ENCODE data around the gene ZNHIT6. TPM values are rescaled to one million over a fixed set of nuclear protein-coding genes. Genes with fewer than 3 reads are reported as not detected.
"Not testable (repeated sequence)": the region's sequence is repeated elsewhere in the genome, so short reads cannot be mapped to it uniquely, and the experiment has no call there.

The ZNHIT6 gene
- total RNA-seq, 4 donors from 2014 or later, result 6.6 to 11.4 (median 7.8) TPM

DNA sequence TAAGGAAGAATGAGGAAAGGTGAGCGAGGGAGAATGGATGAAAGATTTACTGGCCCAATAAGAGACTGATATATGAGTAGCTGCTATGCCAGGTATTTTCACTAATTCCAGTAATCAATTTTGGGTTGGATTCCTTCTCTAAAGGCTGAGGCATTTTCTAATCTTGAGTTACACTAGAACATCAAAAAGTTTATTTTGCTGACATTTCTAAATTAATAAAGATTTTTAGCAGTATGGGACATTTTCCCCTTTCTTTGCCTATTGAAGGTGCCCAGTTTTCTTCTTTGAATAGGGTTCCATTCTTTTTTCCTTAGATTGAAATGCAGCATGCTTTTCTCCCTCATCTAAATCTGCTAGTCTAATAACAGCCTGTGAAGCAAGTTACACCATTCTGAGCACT is 52.9 kb downstream of the ZNHIT6 start:
- Histone ChIP-seq H3K27me3 (no peaks in the 10 kb centered on the region), H3K4me1 (no peaks in the 10 kb centered on the region), H3K36me3 (peaks cover 0 to 15% of the 10 kb centered on the region in 2 donors), H3K27ac (no peak overlapping the region), H3K9me3 (no peaks in the 10 kb centered on the region), H3K4me3 (no peak overlapping the region)
- in situ Hi-C loops (cut with MboI; ENCODE audit: low sequenced_read_pairs in 4 of 4), result no loop called here
- intact Hi-C loops (cut with DNase I; ENCODE audit: low total_unique reads), result no loop called here
- no peak for ATAC-seq
- TF ChIP-seq CTCF (IDR thresholded peaks at IDR 0.05 in 4 of 5, conservative IDR thresholded peaks at IDR 0.05 in 1 of 5) (no peak), POLR2A (IDR thresholded peaks at IDR 0.05) (no peak)
- no peak for DNase-seq

GRCh38 chr1:85654066-85654782 is 54.0 kb downstream of the ZNHIT6 start:
- H3K27me3 ChIP-seq, result no peaks in the 10 kb centered on the region
- no peak for ATAC-seq
- H3K4me1 ChIP-seq, result no peaks in the 10 kb centered on the region
- TF ChIP-seq CTCF (IDR thresholded peaks at IDR 0.05 in 4 of 5, conservative IDR thresholded peaks at IDR 0.05 in 1 of 5) (no peak), POLR2A (IDR thresholded peaks at IDR 0.05) (no peak)
- peaks cover 0 to 19% of the 10 kb centered on the region in 2 donors for H3K36me3 ChIP-seq
- H3K4me3 ChIP-seq, result no peak overlapping the region
- intact Hi-C loops (cut with DNase I; ENCODE audit: low total_unique reads), result no loop called here
- no peak for DNase-seq
- in situ Hi-C loops (cut with MboI; ENCODE audit: low sequenced_read_pairs in 4 of 4), result no loop called here
- H3K27ac ChIP-seq, result no peak overlapping the region
- H3K9me3 ChIP-seq, result no peaks in the 10 kb centered on the region

DNA sequence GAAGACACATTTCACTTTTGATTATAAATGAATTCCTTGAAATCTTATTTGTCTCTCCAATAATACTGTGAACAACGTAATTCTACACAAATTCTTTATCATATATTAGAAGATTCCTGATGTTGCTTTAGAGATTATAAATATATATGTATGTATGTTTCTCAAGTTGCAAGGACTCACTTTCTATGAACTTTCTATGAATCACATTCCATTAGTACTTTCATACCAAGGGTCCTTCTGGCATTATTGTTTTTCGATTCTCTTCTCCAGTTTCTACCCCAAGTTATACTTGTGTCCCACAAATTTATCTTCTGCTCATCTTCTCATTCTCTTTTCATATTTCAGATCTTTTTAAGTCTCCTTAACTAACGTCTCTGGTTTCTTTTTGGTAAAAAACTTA is 55.9 kb downstream of the ZNHIT6 start:
- DNase-seq, result no peak
- intact Hi-C loops (cut with DNase I; ENCODE audit: low total_unique reads) (no loop called here), in situ Hi-C loops (cut with MboI; ENCODE audit: low sequenced_read_pairs in 4 of 4) (no loop called here)
- Histone ChIP-seq H3K27me3 (no peaks in the 10 kb centered on the region), H3K36me3 (peaks cover 3 to 33% of the 10 kb centered on the region in 2 donors), H3K9me3 (no peaks in the 10 kb centered on the region), H3K4me1 (no peaks in the 10 kb centered on the region), H3K4me3 (no peak overlapping the region), H3K27ac (no peak overlapping the region)
- no peak for ATAC-seq
- TF ChIP-seq CTCF (IDR thresholded peaks at IDR 0.05 in 4 of 5, conservative IDR thresholded peaks at IDR 0.05 in 1 of 5), result no peak
- no peak for TF ChIP-seq POLR2A (IDR thresholded peaks at IDR 0.05)

DNA sequence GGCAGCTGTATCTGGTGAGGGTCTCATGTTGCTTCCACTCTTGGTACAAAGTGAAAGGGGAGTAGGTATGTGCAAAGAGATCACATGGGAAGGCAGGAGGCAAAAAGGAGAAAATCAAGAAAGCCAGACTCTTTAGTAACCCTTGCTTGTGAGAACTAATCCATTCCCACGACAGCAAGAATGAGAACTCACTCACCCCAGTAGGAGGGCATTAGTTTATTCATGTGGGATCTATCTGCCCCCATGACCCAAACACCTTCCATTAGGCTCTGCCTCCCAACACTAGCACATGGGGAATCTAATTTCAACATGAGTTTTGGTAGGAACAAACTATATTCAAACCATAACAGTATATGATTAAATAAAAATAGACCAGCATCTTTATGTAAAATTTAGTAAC is 57.6 kb downstream of the ZNHIT6 start:
- Histone ChIP-seq H3K4me1 (no peaks in the 10 kb centered on the region), H3K4me3 (no peak overlapping the region), H3K36me3 (peaks cover 3 to 33% of the 10 kb centered on the region in 2 donors), H3K9me3 (no peaks in the 10 kb centered on the region), H3K27me3 (no peaks in the 10 kb centered on the region), H3K27ac (no peak overlapping the region)
- in situ Hi-C loops (cut with MboI; ENCODE audit: low sequenced_read_pairs in 4 of 4) (no loop called here), intact Hi-C loops (cut with DNase I; ENCODE audit: low total_unique reads) (no loop called here)
- no peak for DNase-seq
- TF ChIP-seq POLR2A (IDR thresholded peaks at IDR 0.05), result no peak
- no peak for TF ChIP-seq CTCF (IDR thresholded peaks at IDR 0.05 in 4 of 5, conservative IDR thresholded peaks at IDR 0.05 in 1 of 5)
- no peak for ATAC-seq

GRCh38 chr1:85649591-85649990 is 58.6 kb downstream of the ZNHIT6 start:
- H3K36me3 ChIP-seq, result peaks cover 3 to 33% of the 10 kb centered on the region in 2 donors
- no peak for DNase-seq
- no peak overlapping the region for H3K27ac ChIP-seq
- no peak for ATAC-seq
- H3K4me1 ChIP-seq, result no peaks in the 10 kb centered on the region
- H3K4me3 ChIP-seq, result no peak overlapping the region
- in situ Hi-C loops (cut with MboI; ENCODE audit: low sequenced_read_pairs in 4 of 4), result no loop called here
- H3K9me3 ChIP-seq, result no peaks in the 10 kb centered on the region
- intact Hi-C loops (cut with DNase I; ENCODE audit: low total_unique reads), result no loop called here
- H3K27me3 ChIP-seq, result no peaks in the 10 kb centered on the region
- TF ChIP-seq POLR2A (IDR thresholded peaks at IDR 0.05), result no peak
- TF ChIP-seq CTCF (IDR thresholded peaks at IDR 0.05 in 4 of 5, conservative IDR thresholded peaks at IDR 0.05 in 1 of 5), result no peak

- H3K27ac ChIP-seq; H3K9me3 ChIP-seq; DNase-seq; H3K4me1 ChIP-seq; H3K27me3 ChIP-seq; H3K36me3 ChIP-seq; in situ Hi-C loops (cut with MboI; ENCODE audit: low sequenced_read_pairs in 4 of 4); intact Hi-C loops (cut with DNase I; ENCODE audit: low total_unique reads); H3K4me3 ChIP-seq; ATAC-seq: not testable (repeated sequence)
Measured at GRCh38 chr1:85641598-85642556, 66.4 kb downstream of the ZNHIT6 start.

All from gastrocnemius medialis (tissue), 4 donors.